Stimulated activated CD4-positive, alpha-beta T cell treated with anti-CD3 and anti-CD28 coated beads, Interleukin-2, amount 100 ng/mL, for 24 hours (primary cell): ENCODE data around the gene MRPL12.
"Not testable (repeated sequence)": the region's sequence is repeated elsewhere in the genome, so short reads cannot be mapped to it uniquely, and the experiment has no call there.

ENCODE experiments used
- DNase-seq, 2 donors: peaks; one replicate each; pipeline ENCODE4 v3.0.0-alpha.2; 2020

Gene MRPL12

GRCh38 chr17:81717766-81718089, 14.6 kb downstream of the MRPL12 start:
- no peak for DNase-seq

GRCh38 chr17:81719410-81720266, 16.5 kb downstream of the MRPL12 start:
- DNase-seq: no peak

- no peak for DNase-seq
These were observed 17.3 kb downstream of the MRPL12 start for GRCh38 chr17:81720267-81721071.

- no peak for DNase-seq
These were observed 19.3 kb downstream of the MRPL12 start for GRCh38 chr17:81722184-81723120.

- no peak for DNase-seq
These were observed 20.6 kb downstream of the MRPL12 start for GRCh38 chr17:81723651-81724209.

- no peak for DNase-seq
These were observed 22.3 kb downstream of the MRPL12 start for GRCh38 chr17:81725439-81725838.

- no peak for DNase-seq
These were observed 22.8 kb downstream of the MRPL12 start for GRCh38 chr17:81726004-81726403.

- no peak for DNase-seq
These were observed 24.3 kb downstream of the MRPL12 start for GRCh38 chr17:81727324-81728031.

GRCh38 chr17:81733507-81734404, 30.6 kb downstream of the MRPL12 start:
- peak; percentile 75 to 83 for DNase-seq

- DNase-seq: no peak
These were observed 31.5 kb downstream of the MRPL12 start for GRCh38 chr17:81734405-81735263.

GRCh38 chr17:81735264-81736102, 32.3 kb downstream of the MRPL12 start:
- DNase-seq: no peak

- no peak for DNase-seq
These were observed 35.0 kb downstream of the MRPL12 start for GRCh38 chr17:81737947-81738800.

- DNase-seq: no peak
These were observed 35.7 kb downstream of the MRPL12 start for GRCh38 chr17:81738801-81739393.

- DNase-seq: not testable (repeated sequence)
These were observed 36.4 kb downstream of the MRPL12 start for GRCh38 chr17:81739593-81739992.

GRCh38 chr17:81740395-81740961, 37.3 kb downstream of the MRPL12 start:
- DNase-seq: no peak

GRCh38 chr17:81741049-81741593, 38.0 kb downstream of the MRPL12 start:
- no peak for DNase-seq
